Lower leg skin (tissue), 3 donors: Measurements from ENCODE around the gene TFPI.

Experiments used
- CTCF ChIP-seq, 3 donors: fragments of 450-650 bp; IDR thresholded peaks; one replicate each; pipeline ENCODE4 v1.5.1; 2016; ENCODE audit warnings: antibody characterized with exemption in 3 of 3, mild to moderate bottlenecking in 3 of 3, moderate library complexity in 2 of 3
- POLR2A ChIP-seq, 2 donors: fragments of 450-650 bp; IDR thresholded peaks; one replicate each; pipeline ENCODE4 v1.6.1; 2016 to 2017; ENCODE audit warnings: antibody characterized with exemption in 2 of 2, mild to moderate bottlenecking in 1 of 2, moderate library complexity in 1 of 2

- TF ChIP-seq CTCF (IDR thresholded peaks at IDR 0.05), result no peak
- no peak for TF ChIP-seq POLR2A (IDR thresholded peaks at IDR 0.05)
Observed at GRCh38 chr2:187453078-187453641, 101.1 kb downstream of the TFPI start.
